ENCODE data around the gene SAP30.

GRCh38 chr4:173391701-173392100 is 20.9 kb downstream of the SAP30 start:
- TF ChIP-seq POLR2AphosphoS5 (IDR thresholded peaks at IDR 0.05; ENCODE audit: borderline replicate concordance, low read depth, low read length) (no peak), EZH2 (IDR thresholded peaks at IDR 0.05) (no peak), FOXP2 (optimal IDR thresholded peaks at IDR 0.05; ENCODE audit: control extremely low read depth, extremely low read length, insufficient read depth) (no peak)

Data from SK-N-MC (cell line).